Brain microvascular endothelial cell (primary cell): ENCODE data around the gene SLC1A7.

Source experiments
- DNase-seq: peaks from one replicate; pipeline ENCODE4 v3.0.0-alpha.2; 2020
- H3K27ac ChIP-seq: fragments of 250-450 bp; sonication (Bioruptor Pico); 2 replicates; pipeline ENCODE4 v1.5.1; 2020; ENCODE audit warnings: mild to moderate bottlenecking, moderate library complexity
- H3K27me3 ChIP-seq: fragments of 250-450 bp; sonication (Bioruptor Pico); replicated peaks from 2 replicates; pipeline ENCODE4 v1.5.1; 2020; ENCODE audit warnings: mild to moderate bottlenecking
- H3K36me3 ChIP-seq: fragments of 250-450 bp; sonication (Bioruptor Pico); replicated peaks from 2 replicates; pipeline ENCODE4 v1.5.1; 2020; ENCODE audit warnings: mild to moderate bottlenecking
- H3K4me3 ChIP-seq: 2 replicates; pipeline ENCODE4 v1.5.1; 2011; ENCODE audit warnings: low read depth, mild to moderate bottlenecking, control low read depth, low read length, moderate library complexity
- in situ Hi-C: cut with HindIII; loops from 2 replicates; pipeline ENCODE4 v1.10.0; 2017; ENCODE audit warnings: low sequenced_read_pairs, low pct_ligation_motif_present
- TF ChIP-seq, protein P1 (sequence below): IDR thresholded peaks from 2 replicates; pipeline ENCODE4 v1.5.1; 2011; ENCODE audit warnings: low read depth, mild to moderate bottlenecking, moderate library complexity, low read length, control low read depth, inconsistent platforms; ENCODE audit errors: missing control alignments

Gene SLC1A7

DNA sequence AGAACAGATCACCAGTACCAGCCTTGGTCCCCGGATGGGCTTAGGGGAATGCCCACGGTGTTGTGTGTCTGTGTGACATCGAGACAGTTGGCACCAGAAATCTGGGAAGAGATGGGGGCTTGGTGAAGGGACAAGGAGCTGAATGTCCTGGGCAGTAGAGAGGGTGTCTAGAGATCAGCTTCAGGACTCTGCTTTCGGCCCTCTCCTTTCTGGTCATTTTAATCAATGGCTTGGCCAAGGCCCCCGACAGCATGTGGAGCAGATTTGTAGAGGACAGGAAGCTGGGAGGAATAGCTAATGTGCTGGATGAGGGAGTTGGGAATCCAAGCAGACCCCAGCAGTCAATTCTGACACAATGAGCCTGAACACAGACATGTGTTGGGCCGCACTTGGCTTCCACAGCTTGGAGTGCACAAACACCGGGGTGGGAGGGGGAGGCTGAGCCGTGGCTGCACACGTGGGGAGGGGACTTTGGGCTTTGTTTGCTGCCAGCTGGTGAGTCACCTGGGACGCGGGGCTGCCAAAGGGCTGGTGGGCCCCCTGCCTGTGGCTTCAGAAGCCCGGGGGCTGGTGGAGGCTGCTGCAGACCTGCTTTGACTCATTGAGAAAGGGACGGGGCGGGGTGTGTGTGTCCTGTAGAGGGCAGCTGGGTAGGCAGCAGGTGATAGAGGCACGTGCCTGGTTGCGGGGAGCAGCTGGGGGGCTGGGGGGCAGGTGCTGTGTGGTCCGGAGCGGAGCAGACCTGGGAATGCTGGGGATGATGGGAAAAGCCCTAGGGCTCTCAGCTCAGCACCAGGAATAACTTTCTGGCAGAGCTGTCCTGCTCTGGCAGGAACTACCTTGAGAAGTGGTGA is 20.9 kb downstream of the SLC1A7 start:
- Histone ChIP-seq H3K27me3 (no peaks in the 10 kb centered on the region), H3K27ac (no peak overlapping the region), H3K36me3 (no peaks in the 10 kb centered on the region), H3K4me3 (no peak overlapping the region)
- in situ Hi-C loops: no loop called here
- DNase-seq: no peak
- TF ChIP-seq, protein P1, sequence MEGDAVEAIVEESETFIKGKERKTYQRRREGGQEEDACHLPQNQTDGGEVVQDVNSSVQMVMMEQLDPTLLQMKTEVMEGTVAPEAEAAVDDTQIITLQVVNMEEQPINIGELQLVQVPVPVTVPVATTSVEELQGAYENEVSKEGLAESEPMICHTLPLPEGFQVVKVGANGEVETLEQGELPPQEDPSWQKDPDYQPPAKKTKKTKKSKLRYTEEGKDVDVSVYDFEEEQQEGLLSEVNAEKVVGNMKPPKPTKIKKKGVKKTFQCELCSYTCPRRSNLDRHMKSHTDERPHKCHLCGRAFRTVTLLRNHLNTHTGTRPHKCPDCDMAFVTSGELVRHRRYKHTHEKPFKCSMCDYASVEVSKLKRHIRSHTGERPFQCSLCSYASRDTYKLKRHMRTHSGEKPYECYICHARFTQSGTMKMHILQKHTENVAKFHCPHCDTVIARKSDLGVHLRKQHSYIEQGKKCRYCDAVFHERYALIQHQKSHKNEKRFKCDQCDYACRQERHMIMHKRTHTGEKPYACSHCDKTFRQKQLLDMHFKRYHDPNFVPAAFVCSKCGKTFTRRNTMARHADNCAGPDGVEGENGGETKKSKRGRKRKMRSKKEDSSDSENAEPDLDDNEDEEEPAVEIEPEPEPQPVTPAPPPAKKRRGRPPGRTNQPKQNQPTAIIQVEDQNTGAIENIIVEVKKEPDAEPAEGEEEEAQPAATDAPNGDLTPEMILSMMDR: no peak

DNA sequence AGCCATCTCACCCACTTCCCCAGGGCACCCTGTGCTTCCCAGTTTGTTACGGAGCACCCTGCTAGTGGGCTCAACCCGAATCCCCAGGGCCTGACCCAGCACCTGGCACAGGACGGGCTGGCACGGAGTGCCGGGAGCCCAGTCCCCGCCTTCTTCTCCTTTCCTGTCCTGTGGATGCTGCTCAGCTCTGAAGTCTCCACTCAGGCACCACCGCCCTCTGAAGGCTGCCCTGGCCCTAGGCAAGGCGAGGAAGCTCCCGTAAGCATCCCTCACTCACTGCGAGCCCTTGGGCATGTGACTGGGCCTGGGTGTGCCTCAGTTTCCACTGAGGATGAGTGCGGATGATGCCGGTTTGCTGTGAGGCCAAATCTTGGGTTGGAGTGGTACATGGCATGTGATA is 21.8 kb downstream of the SLC1A7 start:
- in situ Hi-C loops: no loop called here
- TF ChIP-seq, protein P1: no peak
- H3K36me3 ChIP-seq: no peaks in the 10 kb centered on the region

DNA sequence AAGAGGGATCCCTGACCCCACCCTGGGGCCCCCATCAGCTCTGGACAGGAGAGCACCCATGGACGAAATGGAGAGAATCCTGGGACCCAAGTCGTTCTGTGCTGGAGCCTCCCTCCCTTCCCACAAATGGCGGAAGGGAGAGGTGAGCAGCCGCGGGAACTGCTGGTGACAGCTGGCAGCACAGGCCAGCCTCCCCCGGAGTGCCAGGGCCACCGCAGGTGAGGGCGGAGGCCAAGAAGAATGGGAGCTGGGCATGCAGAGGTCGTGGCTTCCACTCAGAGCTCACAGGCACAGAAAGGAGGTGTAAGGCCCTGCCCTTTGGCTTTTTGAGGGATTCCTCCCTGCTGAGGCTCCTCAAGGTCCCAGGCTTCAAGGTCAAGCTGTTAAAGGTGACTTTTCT is 24.6 kb downstream of the SLC1A7 start:
- no peaks in the 10 kb centered on the region for H3K27me3 ChIP-seq
- H3K4me3 ChIP-seq: no peak overlapping the region
- H3K27ac ChIP-seq: no peak overlapping the region
- TF ChIP-seq, protein P1: no peak
- no peak for DNase-seq
- H3K36me3 ChIP-seq: no peaks in the 10 kb centered on the region
- in situ Hi-C loops: no loop called here

More for the DNA sequence above, 21.8 kb downstream of the SLC1A7 start:
- Histone ChIP-seq H3K27me3 (no peaks in the 10 kb centered on the region), H3K4me3 (no peak overlapping the region), H3K27ac (no peak overlapping the region)
- no peak for DNase-seq

DNA sequence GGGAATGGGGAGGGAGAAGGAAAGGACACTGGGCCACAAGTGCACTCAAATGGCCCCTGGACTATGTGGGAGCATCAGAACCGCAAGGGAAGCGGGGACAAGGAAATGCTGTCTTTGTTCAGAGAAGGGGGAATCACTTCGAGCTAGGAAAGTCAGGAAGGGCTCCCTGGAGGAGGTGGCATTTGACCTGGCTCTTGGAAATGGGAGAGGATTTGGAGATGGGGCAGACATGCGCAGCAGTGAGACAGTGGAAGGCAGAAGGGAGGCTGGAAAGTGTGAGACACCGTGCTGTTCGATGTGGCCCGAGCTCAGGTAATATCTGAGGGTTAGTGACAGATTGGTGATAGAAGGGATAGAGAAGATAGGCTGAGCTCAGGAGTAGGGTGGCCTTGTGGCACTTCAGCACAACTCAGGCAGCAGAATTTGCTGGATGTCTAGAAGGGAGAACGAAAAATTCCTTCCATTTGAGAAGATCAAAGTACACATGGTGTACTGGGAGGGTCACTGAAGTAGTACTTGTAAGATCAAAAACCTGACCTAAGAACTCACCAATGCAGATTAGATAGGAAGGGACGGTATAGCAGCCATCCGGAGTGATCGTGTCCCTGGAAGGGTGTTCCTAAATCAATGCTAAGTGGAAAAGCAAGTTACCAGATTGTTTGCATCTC is 25.4 kb downstream of the SLC1A7 start:
- TF ChIP-seq, protein P1: no peak
- no peaks in the 10 kb centered on the region for H3K36me3 ChIP-seq
- in situ Hi-C loops: no loop called here
- H3K27ac ChIP-seq: no peak overlapping the region
- no peak for DNase-seq
- no peaks in the 10 kb centered on the region for H3K27me3 ChIP-seq
- no peak overlapping the region for H3K4me3 ChIP-seq

DNA sequence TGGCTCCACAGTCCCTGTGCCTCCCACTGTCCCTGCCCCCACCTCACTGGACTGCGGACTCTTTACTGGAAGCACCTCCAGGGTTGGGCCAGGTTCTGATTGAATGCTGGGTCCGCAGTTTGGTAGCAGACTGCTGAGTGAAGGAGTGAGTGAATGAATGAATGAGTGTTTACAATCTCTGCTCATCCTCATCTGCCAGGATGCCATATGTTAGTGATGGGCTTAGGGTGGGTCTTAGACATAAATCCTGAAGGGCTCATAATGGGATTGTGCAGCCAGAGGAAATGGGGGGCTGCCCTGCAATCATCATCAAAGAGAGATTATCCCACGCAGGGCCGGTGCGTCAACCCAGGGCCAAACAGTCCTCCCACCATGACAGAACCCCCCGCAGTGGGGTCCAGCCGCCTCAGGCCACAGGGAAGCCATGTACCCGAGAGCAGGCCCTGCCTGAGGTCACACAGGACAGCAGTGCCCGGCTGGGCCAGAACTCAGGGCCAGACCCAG is 26.1 kb downstream of the SLC1A7 start:
- H3K27ac ChIP-seq: no peak overlapping the region
- no peak overlapping the region for H3K4me3 ChIP-seq
- DNase-seq: no peak
- in situ Hi-C loops: no loop called here
- no peaks in the 10 kb centered on the region for H3K36me3 ChIP-seq
- TF ChIP-seq, protein P1: no peak
- no peaks in the 10 kb centered on the region for H3K27me3 ChIP-seq
